Nephron (organoid): ENCODE results near the gene KCNJ4.

Experiments used
- H3K27ac Mint-ChIP-seq, 3 experiments: 2 replicates each; pipeline ENCODE4 v1.8.0; 2020; ENCODE audit warnings: mixed read lengths in 3 of 3, mild to moderate bottlenecking in 2 of 3, moderate library complexity in 1 of 3
- H3K27me3 Mint-ChIP-seq: 2 replicates; pipeline ENCODE4 v1.8.0; 2021; ENCODE audit warnings: low read depth, mild to moderate bottlenecking, moderate library complexity, mixed read lengths
- H3K36me3 Mint-ChIP-seq: 2 replicates; pipeline ENCODE4 v1.8.0; 2020; ENCODE audit warnings: low read depth, mixed read lengths
- H3K4me1 Mint-ChIP-seq: 2 replicates; pipeline ENCODE4 v1.8.0; 2020; ENCODE audit warnings: mixed read lengths
- H3K4me3 Mint-ChIP-seq, 3 experiments: 2 replicates each; pipeline ENCODE4 v1.8.0; 2020; ENCODE audit warnings: mild to moderate bottlenecking in 3 of 3, mixed read lengths in 3 of 3, moderate library complexity in 2 of 3
- H3K9me3 Mint-ChIP-seq: 2 replicates; pipeline ENCODE4 v1.8.0; 2020; ENCODE audit warnings: mixed read lengths
- CTCF ChIP-seq, 3 experiments: fragments of 200-600 bp; sonication (generic); IDR thresholded peaks; one replicate each; pipeline ENCODE4 v1.5.0; 2021; ENCODE audit warnings: antibody characterized with exemption in 3 of 3; ENCODE audit not compliant: unreplicated experiment in 3 of 3

The KCNJ4 gene

GRCh38 chr22:38494498-38494897 is 39.5 kb upstream of the KCNJ4 start:
- H3K4me3 Mint-ChIP-seq = no peak overlapping the region
- no peaks in the 10 kb centered on the region for H3K9me3 Mint-ChIP-seq
- H3K27me3 Mint-ChIP-seq = no peaks in the 10 kb centered on the region
- peaks cover 87% of the 10 kb centered on the region for H3K36me3 Mint-ChIP-seq
- H3K27ac Mint-ChIP-seq = no peak overlapping the region
- TF ChIP-seq CTCF (IDR thresholded peaks at IDR 0.05; ENCODE audit: unreplicated experiment in 3 of 3) = no peak
- peaks cover 12% of the 10 kb centered on the region for H3K4me1 Mint-ChIP-seq

GRCh38 chr22:38491707-38492348 is 36.8 kb upstream of the KCNJ4 start:
- no peaks in the 10 kb centered on the region for H3K27me3 Mint-ChIP-seq
- no peaks in the 10 kb centered on the region for H3K9me3 Mint-ChIP-seq
- H3K4me1 Mint-ChIP-seq = peaks cover 22% of the 10 kb centered on the region

GRCh38 chr22:38490915-38491314 is 35.9 kb upstream of the KCNJ4 start:
- Mint-ChIP-seq H3K27me3 (no peaks in the 10 kb centered on the region), H3K4me3 (no peak overlapping the region), H3K9me3 (no peaks in the 10 kb centered on the region), H3K27ac (peak overlapping the region in 2 of 3 experiments; percentile 5 to 35), H3K4me1 (peaks cover 22% of the 10 kb centered on the region), H3K36me3 (peaks cover 85% of the 10 kb centered on the region)
- no peak for TF ChIP-seq CTCF (IDR thresholded peaks at IDR 0.05; ENCODE audit: unreplicated experiment in 3 of 3)

More at GRCh38 chr22:38491707-38492348, 36.8 kb upstream of the KCNJ4 start:
- Mint-ChIP-seq H3K36me3 (peaks cover 85% of the 10 kb centered on the region), H3K4me3 (no peak overlapping the region), H3K27ac (peak overlapping the region in 2 of 3 experiments; percentile 9 to 33)
- TF ChIP-seq CTCF (IDR thresholded peaks at IDR 0.05; ENCODE audit: unreplicated experiment in 3 of 3) = no peak

- TF ChIP-seq CTCF (IDR thresholded peaks at IDR 0.05; ENCODE audit: unreplicated experiment in 3 of 3) = no peak
- Mint-ChIP-seq H3K27ac (peak overlapping the region in 2 of 3 experiments; percentile 5 to 35), H3K9me3 (no peaks in the 10 kb centered on the region), H3K36me3 (peaks cover 85% of the 10 kb centered on the region), H3K4me1 (peaks cover 22% of the 10 kb centered on the region), H3K27me3 (no peaks in the 10 kb centered on the region), H3K4me3 (peak overlapping the region in 1 of 3 experiments; percentile 1)
Measured at GRCh38 chr22:38490475-38490874, 35.5 kb upstream of the KCNJ4 start.

- no peak overlapping the region for H3K4me3 Mint-ChIP-seq
- H3K4me1 Mint-ChIP-seq = peaks cover 22% of the 10 kb centered on the region
- no peak for TF ChIP-seq CTCF (IDR thresholded peaks at IDR 0.05; ENCODE audit: unreplicated experiment in 3 of 3)
- no peaks in the 10 kb centered on the region for H3K9me3 Mint-ChIP-seq
- no peaks in the 10 kb centered on the region for H3K27me3 Mint-ChIP-seq
- H3K36me3 Mint-ChIP-seq = peaks cover 85% of the 10 kb centered on the region
- peak overlapping the region in 2 of 3 experiments; percentile 37 to 39 for H3K27ac Mint-ChIP-seq
Measured at GRCh38 chr22:38489561-38490145, 34.7 kb upstream of the KCNJ4 start.

GRCh38 chr22:38489142-38489541 is 34.1 kb upstream of the KCNJ4 start:
- Mint-ChIP-seq H3K27ac (peak overlapping the region in 1 of 3 experiments; percentile 37), H3K4me1 (peaks cover 22% of the 10 kb centered on the region), H3K36me3 (peaks cover 85% of the 10 kb centered on the region), H3K9me3 (no peaks in the 10 kb centered on the region), H3K4me3 (no peak overlapping the region), H3K27me3 (no peaks in the 10 kb centered on the region)
- TF ChIP-seq CTCF (IDR thresholded peaks at IDR 0.05; ENCODE audit: unreplicated experiment in 3 of 3) = no peak
